Neural cell (in vitro differentiated cells): ENCODE data around the gene RSBN1. TPM values are rescaled to one million over a fixed set of nuclear protein-coding genes. Genes with fewer than 3 reads are reported as not detected.

ENCODE experiments used
- H2AFZ ChIP-seq: fragments of 200-600, 300-800 bp; sonication (generic), shearing (Covaris generic); 2 replicates; pipeline ENCODE4 v1.6.0; 2014; ENCODE audit warnings: low read depth, mild to moderate bottlenecking, antibody characterized with exemption, low read length, moderate library complexity
- H3F3A ChIP-seq: fragments of 200-600 bp; shearing (Covaris generic); 2 replicates; pipeline ENCODE4 v1.6.1; 2016; ENCODE audit warnings: mild to moderate bottlenecking, moderate library complexity, mixed read lengths, antibody characterized with exemption, low read length; ENCODE audit not compliant: insufficient read depth, poor library complexity, severe bottlenecking
- H3K27ac ChIP-seq: fragments of 200-600, 300-800 bp; sonication (generic), shearing (Covaris generic); 2 replicates; pipeline ENCODE4 v1.5.1; 2014; ENCODE audit warnings: mild to moderate bottlenecking, low read length, moderate library complexity
- H3K27me3 ChIP-seq: fragments of 300-800, 200-600 bp; sonication (generic), shearing (Covaris generic); 2 replicates; pipeline ENCODE4 v1.6.0; 2014; ENCODE audit warnings: mild to moderate bottlenecking, low read depth, low read length, moderate library complexity; ENCODE audit not compliant: insufficient read depth
- H3K36me3 ChIP-seq: fragments of 300-800, 200-600 bp; sonication (generic), shearing (Covaris generic); 2 replicates; pipeline ENCODE4 v1.5.1; 2014; ENCODE audit warnings: mild to moderate bottlenecking, antibody characterized with exemption, low read length, moderate library complexity; ENCODE audit not compliant: insufficient read depth
- H3K4me2 ChIP-seq: fragments of 300-800, 200-600 bp; sonication (generic), shearing (Covaris generic); 2 replicates; pipeline ENCODE4 v1.6.0; 2014; ENCODE audit warnings: mild to moderate bottlenecking, low read length
- H3K4me3 ChIP-seq: fragments of 300-800, 200-600 bp; sonication (generic), shearing (Covaris generic); 2 replicates; pipeline ENCODE4 v1.5.1; 2014; ENCODE audit warnings: mild to moderate bottlenecking, low read length, moderate library complexity
- H3K79me2 ChIP-seq: fragments of 200-600 bp; shearing (Covaris generic); replicated peaks from 2 replicates; pipeline ENCODE4 v1.6.0; 2014; ENCODE audit warnings: mild to moderate bottlenecking, low read length, moderate library complexity; ENCODE audit not compliant: insufficient read depth
- H3K9ac ChIP-seq: fragments of 300-800, 200-600 bp; sonication (generic), shearing (Covaris generic); 2 replicates; pipeline ENCODE4 v1.6.1; 2016; ENCODE audit warnings: mild to moderate bottlenecking, low read length, mixed read lengths
- H3K9me2 ChIP-seq: fragments of 200-600 bp; shearing (Covaris generic); 2 replicates; pipeline ENCODE4 v1.6.1; 2016; ENCODE audit warnings: mild to moderate bottlenecking, low read length, mixed read lengths; ENCODE audit not compliant: insufficient read depth
- H3K9me3 ChIP-seq: fragments of 200-600, 300-800 bp; sonication (generic), shearing (Covaris generic); 2 replicates; pipeline ENCODE4 v1.6.1; 2016; ENCODE audit warnings: mild to moderate bottlenecking, mixed run types, low read length, moderate library complexity, mixed read lengths
- H4K20me1 ChIP-seq: fragments of 200-600 bp; shearing (Covaris generic); 2 replicates; pipeline ENCODE4 v1.6.1; 2016; ENCODE audit warnings: mild to moderate bottlenecking, mixed run types; ENCODE audit not compliant: insufficient read depth
- CTCF ChIP-seq: fragments of 450-650 bp; IDR thresholded peaks from 2 replicates; pipeline ENCODE4 v1.5.1; 2014; ENCODE audit warnings: antibody characterized with exemption, mild to moderate bottlenecking, moderate library complexity; ENCODE audit not compliant: poor library complexity, severe bottlenecking
- EP300 ChIP-seq: fragments of 450-650 bp; conservative IDR thresholded peaks from 2 replicates; pipeline ENCODE4 v1.6.1; 2014; ENCODE audit warnings: antibody characterized with exemption, mild to moderate bottlenecking, moderate library complexity; ENCODE audit not compliant: poor library complexity, severe bottlenecking
- EZH2 ChIP-seq: fragments of 200-600, 300-800 bp; shearing (Covaris generic), sonication (generic); IDR thresholded peaks from 2 replicates; pipeline ENCODE4 v1.6.1; 2014; ENCODE audit warnings: antibody characterized with exemption, low read length, borderline replicate concordance, mild to moderate bottlenecking; ENCODE audit not compliant: insufficient read depth, poor library complexity, severe bottlenecking
- MXI1 ChIP-seq: fragments of 450-650 bp; conservative IDR thresholded peaks from 2 replicates; pipeline ENCODE4 v1.6.1; 2014; ENCODE audit warnings: antibody characterized with exemption, mild to moderate bottlenecking; ENCODE audit not compliant: poor library complexity, severe bottlenecking
- POLR2AphosphoS5 ChIP-seq: IDR thresholded peaks from 2 replicates; pipeline ENCODE4 v1.6.1; 2012
- RAD21 ChIP-seq: fragments of 450-650 bp; conservative IDR thresholded peaks from 2 replicates; pipeline ENCODE4 v1.6.1; 2014; ENCODE audit warnings: antibody characterized with exemption, mild to moderate bottlenecking, moderate library complexity
- REST ChIP-seq: IDR thresholded peaks from 2 replicates; pipeline ENCODE4 v1.6.1; 2012; ENCODE audit warnings: borderline replicate concordance
- SMC3 ChIP-seq: fragments of 450-650 bp; conservative IDR thresholded peaks from 2 replicates; pipeline ENCODE4 v1.6.1; 2014; ENCODE audit warnings: antibody characterized with exemption, mild to moderate bottlenecking, moderate library complexity; ENCODE audit not compliant: poor library complexity
- TAF1 ChIP-seq: IDR thresholded peaks from 2 replicates; pipeline ENCODE4 v1.6.1; 2012; ENCODE audit warnings: low read depth
- polyA plus RNA-seq: library from polyadenylated mRNA; depleted of rRNA; stranded (reverse); fragments of >200 nt; gene quantifications from 2 replicates; pipeline ENCODE4 v1.2.3, GENCODE V29; 2014

The RSBN1 gene
- polyA plus RNA-seq, 1 donor from 2014 or later, result 33.7 TPM

- Histone ChIP-seq H3F3A (peaks cover 4% of the 10 kb centered on the region), H3K4me2 (no peak overlapping the region), H3K9ac (no peak overlapping the region), H3K27me3 (no peaks in the 10 kb centered on the region), H4K20me1 (peaks cover 3% of the 10 kb centered on the region), H3K4me3 (no peak overlapping the region), H3K27ac (no peak overlapping the region), H3K79me2 (peaks cover 79% of the 10 kb centered on the region), H3K36me3 (no peaks in the 10 kb centered on the region), H3K9me2 (no peaks in the 10 kb centered on the region), H2AFZ (no peak overlapping the region), H3K9me3 (no peaks in the 10 kb centered on the region)
- TF ChIP-seq RAD21, result no peak
- TF ChIP-seq CTCF, result no peak
- TF ChIP-seq MXI1, result no peak
- TF ChIP-seq EZH2, result no peak
- no peak for TF ChIP-seq POLR2AphosphoS5
- no peak for TF ChIP-seq SMC3
- no peak for TF ChIP-seq EP300
- no peak for TF ChIP-seq REST
- TF ChIP-seq TAF1, result no peak
Measured at GRCh38 chr1:113783254-113784103, 28.8 kb downstream of the RSBN1 start.

- Histone ChIP-seq H3K4me3 (no peak overlapping the region), H3K79me2 (peaks cover 76% of the 10 kb centered on the region), H3F3A (no peaks in the 10 kb centered on the region), H4K20me1 (peaks cover 3% of the 10 kb centered on the region), H3K36me3 (no peaks in the 10 kb centered on the region), H2AFZ (no peak overlapping the region), H3K9me2 (no peaks in the 10 kb centered on the region), H3K4me2 (no peak overlapping the region), H3K27me3 (no peaks in the 10 kb centered on the region), H3K27ac (no peak overlapping the region), H3K9ac (no peak overlapping the region), H3K9me3 (no peaks in the 10 kb centered on the region)
- TF ChIP-seq EZH2 (no peak), SMC3 (no peak), RAD21 (no peak), EP300 (no peak), CTCF (no peak), TAF1 (no peak), REST (no peak), POLR2AphosphoS5 (no peak), MXI1 (no peak)
Measured at GRCh38 chr1:113782406-113782805, 29.9 kb downstream of the RSBN1 start.
